ENCODE data around the gene HDHD5.

Gene HDHD5

GRCh38 chr22:17105143-17106129 is 53.6 kb downstream of the HDHD5 start:
- DNase-seq, result no peak

- DNase-seq, result no peak
These were observed 54.6 kb downstream of the HDHD5 start for GRCh38 chr22:17104336-17104935.

DNA sequence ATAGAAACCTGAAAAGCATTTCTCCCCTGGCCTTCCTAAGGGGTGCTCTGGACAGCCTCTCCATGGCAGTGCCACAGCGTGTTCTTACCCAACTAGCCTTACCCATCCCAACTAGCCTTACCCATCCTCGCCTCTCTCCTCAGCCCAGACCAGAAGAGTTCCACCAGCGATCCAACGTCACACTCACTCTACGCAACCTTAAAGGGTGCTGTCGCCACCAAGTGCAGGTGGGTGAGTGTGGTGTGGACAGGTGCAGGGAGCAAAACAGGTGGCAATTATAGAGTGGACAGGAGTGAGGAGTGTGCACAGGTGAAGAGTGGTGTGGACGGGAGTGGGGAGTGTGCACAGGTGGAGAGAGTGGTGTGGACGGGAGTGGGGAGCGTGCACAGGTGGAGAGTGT is 55.7 kb downstream of the HDHD5 start:
- DNase-seq, result no peak

DNA sequence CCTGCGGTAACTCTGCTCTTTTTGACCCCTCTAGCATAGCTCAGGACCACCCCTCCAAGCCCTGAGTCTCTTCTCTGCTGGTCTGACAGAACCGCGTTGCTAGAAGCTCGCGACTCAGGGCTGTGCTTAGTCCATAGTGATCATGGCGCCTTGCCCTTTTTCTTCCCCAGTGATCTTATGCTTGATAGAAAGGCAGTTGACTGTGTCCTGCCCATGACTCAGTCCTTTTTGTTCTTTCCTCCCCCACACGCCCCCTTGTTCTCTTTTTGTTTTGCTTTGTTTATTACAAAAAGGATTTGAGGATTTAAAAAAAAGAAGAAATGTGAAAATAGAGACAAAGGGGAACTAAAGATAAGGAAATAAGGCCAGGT is 56.8 kb downstream of the HDHD5 start:
- no peak for DNase-seq

GRCh38 chr22:17101475-17102296 is 57.4 kb downstream of the HDHD5 start:
- DNase-seq, result no peak

DNA sequence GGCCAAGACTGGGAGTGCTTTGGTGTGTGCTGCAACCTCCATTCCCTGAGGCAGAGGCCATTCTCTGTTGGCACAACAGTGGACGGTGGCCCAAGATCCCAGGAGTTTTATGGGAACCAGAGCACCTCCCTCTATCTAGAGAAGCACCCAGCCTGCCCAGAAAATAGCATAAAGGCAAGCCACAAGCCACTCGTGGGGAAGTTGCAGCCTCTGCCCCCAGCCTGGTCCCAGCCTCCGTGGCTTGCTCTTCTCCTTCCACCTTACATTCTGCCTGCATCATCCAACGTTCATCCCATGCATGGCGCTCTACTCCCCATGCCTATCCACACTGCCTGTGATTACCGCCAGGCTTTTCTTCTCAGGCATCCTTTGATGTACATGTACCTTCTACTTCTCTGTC is 58.5 kb downstream of the HDHD5 start:
- no peak for DNase-seq

DNA sequence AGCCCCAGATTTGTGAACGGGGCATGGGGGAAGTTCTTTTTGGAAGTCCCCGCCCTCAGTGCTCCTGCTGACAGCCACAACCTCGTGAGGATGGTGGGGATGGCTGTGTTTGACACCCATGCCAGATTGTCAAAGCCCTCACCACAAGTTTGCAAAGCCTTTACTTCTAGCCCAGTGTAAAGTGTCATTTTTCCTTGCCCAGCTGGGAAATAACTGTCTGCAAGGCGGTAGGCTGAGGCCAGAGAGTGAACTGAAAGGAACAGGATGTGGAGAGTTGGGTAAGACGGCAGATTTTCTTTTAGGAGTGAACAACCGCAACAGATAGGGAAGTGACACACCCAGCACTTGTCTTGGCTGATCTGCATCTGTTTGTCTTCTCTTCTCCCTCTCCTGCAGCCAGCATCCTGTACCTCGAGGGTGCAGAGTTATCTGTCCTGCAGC is 60.7 kb downstream of the HDHD5 start:
- DNase-seq, result no peak

GRCh38 chr22:17097701-17098100 is 61.4 kb downstream of the HDHD5 start:
- no peak for DNase-seq

- DNase-seq, result no peak
These were observed 62.0 kb downstream of the HDHD5 start for GRCh38 chr22:17097062-17097461.

- no peak for DNase-seq
These were observed 63.0 kb downstream of the HDHD5 start for GRCh38 chr22:17096071-17096470.

DNA sequence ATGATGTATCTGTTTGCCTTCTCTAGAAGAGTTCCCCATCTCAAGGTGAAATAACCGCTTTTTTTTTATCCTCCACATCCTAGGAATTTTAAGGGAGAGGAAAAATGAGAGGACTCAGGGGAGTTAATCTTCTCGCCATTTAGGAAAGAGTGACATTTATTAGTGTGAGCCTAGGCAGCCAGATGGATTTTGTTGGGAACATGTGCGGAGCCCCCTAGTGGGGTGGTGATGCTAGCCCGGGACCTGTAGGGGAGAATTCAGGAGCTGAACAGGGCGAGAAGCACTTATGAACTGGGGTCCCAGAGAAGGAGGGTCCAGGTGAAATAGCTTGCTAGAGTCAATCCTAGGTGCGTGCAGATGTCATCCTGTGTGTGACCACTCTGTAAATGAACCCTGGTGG is 63.5 kb downstream of the HDHD5 start:
- no peak for DNase-seq

GRCh38 chr22:17093081-17093480 is 66.0 kb downstream of the HDHD5 start:
- no peak for DNase-seq

DNA sequence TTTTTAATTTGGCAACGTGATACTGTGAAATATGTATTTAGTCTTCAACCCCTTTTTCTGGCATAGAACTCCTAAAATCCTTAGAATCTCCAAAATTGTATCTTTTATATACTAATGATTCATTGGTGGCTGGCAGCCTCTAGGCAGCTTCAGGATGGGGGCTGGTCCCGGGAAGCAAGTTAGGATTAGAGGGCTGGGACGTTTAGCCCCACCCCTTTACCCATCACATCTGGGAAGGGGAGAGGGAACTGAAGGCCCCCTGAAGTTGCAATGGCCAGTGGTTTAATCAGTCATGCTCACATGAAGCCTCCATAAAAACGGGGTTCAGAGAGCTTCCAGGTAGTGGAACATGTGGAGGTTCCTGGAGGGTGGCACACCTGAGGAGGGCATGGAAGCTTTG is 67.2 kb downstream of the HDHD5 start:
- no peak for DNase-seq

GRCh38 chr22:17090550-17090949 is 68.5 kb downstream of the HDHD5 start:
- DNase-seq, result no peak
